ENCODE results near the gene KRT74. TPM values are rescaled to one million over a fixed set of nuclear protein-coding genes. Genes with fewer than 3 reads are reported as not detected.

The KRT74 gene
- total RNA-seq (2022; extraction: Qiagen RNA extraction; ENCODE audit: low read depth) = not detected in 5 replicates

GRCh38 chr12:52573743-52574142, at the start of gene KRT74:
Gene KRT74, minus strand, starts transcription at chr12:52573843. Its CDS starts 66 bp downstream, at chr12:52573777.

GRCh38 chr12:52618216-52618615, 44.6 kb upstream of the KRT74 start, which contains the start of gene KRT73:
Gene KRT73, minus strand, starts transcription at chr12:52618559. Its CDS starts 35 bp downstream, at chr12:52618524.

GRCh38 chr12:52600941-52601481, 27.4 kb upstream of the KRT74 start, which contains the start of gene KRT72:
Gene KRT72, minus strand, starts transcription at chr12:52601463. Its CDS starts 11 bp downstream, at chr12:52601452.

DNA sequence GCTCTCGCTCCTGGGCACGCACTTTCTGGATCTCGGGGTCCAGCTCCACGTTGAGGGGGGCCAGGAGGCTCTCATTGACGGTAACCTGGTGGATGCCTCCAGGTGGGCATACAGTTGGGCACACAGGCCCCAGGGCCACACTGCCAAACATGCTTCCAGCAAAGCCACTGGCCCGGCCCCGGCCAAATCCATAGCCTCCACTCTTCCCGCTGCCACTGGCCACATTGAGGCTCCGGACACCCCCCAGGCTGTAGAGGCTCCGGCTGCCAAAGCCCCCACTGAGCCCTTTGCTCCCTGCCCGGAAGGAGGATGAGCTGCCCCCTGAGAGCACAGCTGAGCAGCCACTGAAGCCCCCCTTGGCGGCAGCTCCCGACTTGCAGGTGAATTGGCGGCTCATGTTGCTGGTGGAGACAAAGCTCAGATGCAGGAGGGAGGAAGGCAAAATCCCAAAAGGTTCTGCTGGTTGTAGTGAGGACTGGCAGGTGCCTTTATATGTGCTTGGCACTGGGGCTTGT, 20.9 kb downstream of the KRT74 start, which contains the start of gene KRT71:
TSS of gene KRT71 (minus strand) at position 465 of the 515 bp plus-strand sequence. CDS start at position 397, 68 bp downstream.

GRCh38 chr12:52519826-52520662, 53.6 kb downstream of the KRT74 start, which contains the start of gene KRT5:
Gene KRT5, minus strand, starts transcription at chr12:52520394. Its CDS starts 98 bp downstream, at chr12:52520296.

Other genes starting within 250 kb of the KRT74 start
- not detected in 5 replicates for gene KRT85, start 206.4 kb downstream of the KRT74 start, total RNA-seq (2022; extraction: Qiagen RNA extraction; ENCODE audit: low read depth)
- not detected in 5 replicates for gene KRT84, start 188.2 kb downstream of the KRT74 start, total RNA-seq (2022; extraction: Qiagen RNA extraction; ENCODE audit: low read depth)
- gene KRT82, start 167.5 kb downstream of the KRT74 start, total RNA-seq (2022; extraction: Qiagen RNA extraction; ENCODE audit: low read depth) = not detected in 5 replicates
- gene KRT75, start 139.5 kb downstream of the KRT74 start, total RNA-seq (2022; extraction: Qiagen RNA extraction; ENCODE audit: low read depth) = 0.08 to 0.26 TPM (median 0.10 TPM) in 5 replicates
- 0.06 to 0.09 TPM in 2 of 5 replicates, not detected in the others for gene KRT6B, start 121.7 kb downstream of the KRT74 start, total RNA-seq (2022; extraction: Qiagen RNA extraction; ENCODE audit: low read depth)
- not detected in 5 replicates for gene KRT6C, start 100.0 kb downstream of the KRT74 start, total RNA-seq (2022; extraction: Qiagen RNA extraction; ENCODE audit: low read depth)
- gene KRT6A, start 80.6 kb downstream of the KRT74 start, total RNA-seq (2022; extraction: Qiagen RNA extraction; ENCODE audit: low read depth) = 5.6 to 6.8 TPM (median 6.6 TPM) in 5 replicates
- gene KRT5, start 53.4 kb downstream of the KRT74 start, total RNA-seq (2022; extraction: Qiagen RNA extraction; ENCODE audit: low read depth) = 0.24 to 0.66 TPM (median 0.49 TPM) in 5 replicates
- not detected in 5 replicates for gene KRT71, start 20.7 kb downstream of the KRT74 start, total RNA-seq (2022; extraction: Qiagen RNA extraction; ENCODE audit: low read depth)
- gene KRT72, start 27.6 kb upstream of the KRT74 start, total RNA-seq (2022; extraction: Qiagen RNA extraction; ENCODE audit: low read depth) = not detected in 5 replicates
- gene KRT73, start 44.7 kb upstream of the KRT74 start, total RNA-seq (2022; extraction: Qiagen RNA extraction; ENCODE audit: low read depth) = not detected in 5 replicates
- gene KRT2, start 78.4 kb upstream of the KRT74 start, total RNA-seq (2022; extraction: Qiagen RNA extraction; ENCODE audit: low read depth) = not detected in 5 replicates
- gene KRT1, start 106.6 kb upstream of the KRT74 start, total RNA-seq (2022; extraction: Qiagen RNA extraction; ENCODE audit: low read depth) = not detected in 5 replicates
- not detected in 5 replicates for gene KRT77, start 129.7 kb upstream of the KRT74 start, total RNA-seq (2022; extraction: Qiagen RNA extraction; ENCODE audit: low read depth)
- gene KRT76, start 203.5 kb upstream of the KRT74 start, total RNA-seq (2022; extraction: Qiagen RNA extraction; ENCODE audit: low read depth) = not detected in 5 replicates
- gene KRT3, start 222.3 kb upstream of the KRT74 start, total RNA-seq (2022; extraction: Qiagen RNA extraction; ENCODE audit: low read depth) = 0.05 to 0.11 TPM (median 0.07 TPM) in 5 replicates
- 1.9 to 3.9 TPM (median 2.7 TPM) in 5 replicates for gene KRT4, start 240.3 kb upstream of the KRT74 start, total RNA-seq (2022; extraction: Qiagen RNA extraction; ENCODE audit: low read depth)

Data from A549 treated with GW870086 at 1 μM for 4 hours (cell line).